ENCODE results near the gene ZNF667.

Gene ZNF667

DNA sequence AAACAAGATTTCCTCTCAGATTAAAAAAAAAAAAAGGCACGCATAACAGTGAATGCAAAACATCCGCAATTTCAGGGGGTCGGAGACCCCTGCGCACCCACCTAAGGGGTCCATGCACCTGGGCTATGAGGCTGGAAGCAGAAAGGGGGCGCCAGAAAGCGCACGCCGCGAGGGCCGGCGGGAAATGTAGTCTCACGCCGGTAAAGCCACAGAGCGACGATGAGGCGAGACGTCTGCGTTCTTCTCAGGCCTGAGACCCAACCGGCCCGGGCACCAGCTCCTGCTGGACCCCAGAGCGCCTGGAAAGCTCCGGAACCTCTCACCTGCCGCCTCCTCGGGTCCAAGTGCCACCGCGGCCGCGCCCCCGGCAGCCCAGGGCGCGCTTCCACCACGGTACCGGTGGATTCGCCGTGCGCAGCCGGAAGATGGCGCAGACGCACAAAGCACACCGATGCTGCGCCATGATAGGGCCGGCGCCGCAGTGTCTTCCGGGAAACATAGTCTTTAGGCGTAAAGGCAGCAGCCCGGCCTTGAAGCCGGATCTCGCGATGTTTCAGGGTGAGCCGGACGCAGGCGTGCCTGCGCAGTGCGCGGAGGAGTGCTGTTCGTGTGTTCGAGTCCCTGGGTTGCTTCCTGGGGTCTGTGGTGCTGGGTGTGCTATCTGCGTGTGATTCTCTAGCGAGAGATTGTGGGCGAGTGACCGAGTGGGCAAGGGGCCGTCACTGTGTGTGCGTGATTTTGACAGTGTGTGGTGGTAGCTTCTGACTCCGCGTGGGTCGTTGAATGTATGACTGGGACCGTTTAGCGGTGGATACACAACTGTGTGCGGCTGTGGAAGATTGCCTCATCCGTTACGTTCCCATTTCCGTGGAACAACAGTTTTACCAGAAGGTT is 83.8 kb downstream of the ZNF667 start, which contains the start of gene ZNF582:
ZNF582 (minus strand) TSS at position 416 of the 894 bp plus-strand sequence. CDS start 1,782 bp downstream, outside the sequence.
- DNase-seq (ENCODE audit: low read depth in 2 of 2, low spot score in 1 of 2) = peak; percentile 78 to 86

Data from stimulated activated CD8-positive, alpha-beta memory T cell treated with anti-CD3 and anti-CD28 coated beads, Interleukin-4, amount 100 ng/mL, for 4 hours (primary cell).